NCI-H82 treated with DMSO at 0.1 percent for 48 hours (cell line): ENCODE data around the gene ARAP2.
"Not testable (repeated sequence)": the region's sequence is repeated elsewhere in the genome, so short reads cannot be mapped to it uniquely, and the experiment has no call there.

Source experiments
- DNase-seq: peaks from one replicate; lab custom pipeline; 2025; ENCODE audit not compliant: unreplicated experiment; lab: John Stamatoyannopoulos, UW

ARAP2 gene

GRCh38 chr4:36183665-36184393, 60.5 kb downstream of the ARAP2 start:
- no peak for DNase-seq

- no peak for DNase-seq
Measured at GRCh38 chr4:36183232-36183631, 61.1 kb downstream of the ARAP2 start.

GRCh38 chr4:36182315-36182714, 62.0 kb downstream of the ARAP2 start:
- DNase-seq = not testable (repeated sequence)

GRCh38 chr4:36180206-36180605, 64.1 kb downstream of the ARAP2 start:
- no peak for DNase-seq

GRCh38 chr4:36178484-36178883, 65.8 kb downstream of the ARAP2 start:
- DNase-seq = no peak

- no peak for DNase-seq
Measured at GRCh38 chr4:36177946-36178345, 66.4 kb downstream of the ARAP2 start.

- no peak for DNase-seq
Measured at GRCh38 chr4:36174570-36174969, 69.7 kb downstream of the ARAP2 start.

GRCh38 chr4:36173905-36174304, 70.4 kb downstream of the ARAP2 start:
- no peak for DNase-seq

- no peak for DNase-seq
Measured at GRCh38 chr4:36172656-36173055, 71.7 kb downstream of the ARAP2 start.

- DNase-seq = no peak
Measured at GRCh38 chr4:36168127-36168878, 76.0 kb downstream of the ARAP2 start.

GRCh38 chr4:36165631-36166005, 78.7 kb downstream of the ARAP2 start:
- DNase-seq = no peak

GRCh38 chr4:36164900-36165630, 79.2 kb downstream of the ARAP2 start:
- DNase-seq = no peak

- no peak for DNase-seq
Measured at GRCh38 chr4:36163198-36163597, 81.1 kb downstream of the ARAP2 start.

GRCh38 chr4:36159208-36159607, 85.1 kb downstream of the ARAP2 start:
- no peak for DNase-seq

- no peak for DNase-seq
Measured at GRCh38 chr4:36152735-36153134, 91.6 kb downstream of the ARAP2 start.

GRCh38 chr4:36142504-36142903, 101.8 kb downstream of the ARAP2 start:
- DNase-seq = no peak

GRCh38 chr4:36141186-36141585, 103.1 kb downstream of the ARAP2 start:
- DNase-seq = no peak

- DNase-seq = no peak
Measured at GRCh38 chr4:36140421-36140820, 103.9 kb downstream of the ARAP2 start.

GRCh38 chr4:36138220-36138619, 106.1 kb downstream of the ARAP2 start:
- no peak for DNase-seq

- no peak for DNase-seq
Measured at GRCh38 chr4:36137336-36137735, 107.0 kb downstream of the ARAP2 start.

GRCh38 chr4:36133658-36134057, 110.7 kb downstream of the ARAP2 start:
- DNase-seq = no peak

GRCh38 chr4:36133086-36133485, 111.2 kb downstream of the ARAP2 start:
- no peak for DNase-seq
